HepG2 (cell line): Measurements from ENCODE around the gene AKAP12. TPM values are rescaled to one million over a fixed set of nuclear protein-coding genes. Genes with fewer than 3 reads are reported as not detected.

Experiments used
- ADNP ChIP-seq: sonication (generic); formaldehyde crosslinking; IDR thresholded peaks from 2 replicates; pipeline ENCODE4 v1.4.0; 2020; ENCODE audit warnings: missing genetic modification reagents
- ARHGAP35 ChIP-seq: sonication (generic); formaldehyde crosslinking; IDR thresholded peaks from 2 replicates; pipeline ENCODE4 v1.9.0; 2022; ENCODE audit warnings: mild to moderate bottlenecking, inconsistent platforms, moderate library complexity, missing genetic modification reagents, borderline replicate concordance
- FLYWCH1 ChIP-seq: sonication (generic); formaldehyde crosslinking; IDR thresholded peaks from 2 replicates; pipeline ENCODE4 v1.8.1; 2023; ENCODE audit warnings: mild to moderate bottlenecking, missing genetic modification reagents
- PHF20 ChIP-seq: sonication (generic); formaldehyde crosslinking; IDR thresholded peaks from 2 replicates; pipeline ENCODE4 v1.5.0; 2020; ENCODE audit warnings: mild to moderate bottlenecking, missing genetic modification reagents
- ZNF234 ChIP-seq: sonication (generic); formaldehyde crosslinking; conservative IDR thresholded peaks from 2 replicates; pipeline ENCODE4 v1.5.1; 2020; ENCODE audit warnings: mild to moderate bottlenecking, missing genetic modification reagents
- ZNF562 ChIP-seq: sonication (generic); formaldehyde crosslinking; IDR thresholded peaks from 2 replicates; pipeline ENCODE4 v1.8.0; 2022; ENCODE audit warnings: missing genetic modification reagents, borderline replicate concordance
- ZNF879 ChIP-seq: sonication (generic); formaldehyde crosslinking; IDR thresholded peaks from 2 replicates; pipeline ENCODE4 v1.8.1; 2023; ENCODE audit warnings: missing genetic modification reagents
- polyA plus RNA-seq, 8 experiments: library from polyadenylated mRNA; depleted of rRNA in 3 of 8; stranded (reverse) in 7 of 8; unstranded in 1 of 8; fragments of >200 nt; fragmentation: Illumina TruSeq in 4 of 8; extraction: Trizol in 4 of 8; gene quantifications; 2 replicates each; pipeline versions ENCODE4 v1.2.1 to v1.2.3, GENCODE V29; 2011 to 2016; ENCODE audit warnings: low read depth in 4 of 8, missing spikeins in 1 of 8, mixed read lengths in 1 of 8; ENCODE audit not compliant: insufficient read depth in 1 of 8
- total RNA-seq, 5 experiments: library from RNA; depleted of rRNA; stranded (reverse); fragments of >200 nt; fragmentation: Illumina TruSeq; extraction: Trizol; gene quantifications; 2 replicates each; pipeline ENCODE4 v1.2.3, GENCODE V29; 2016; ENCODE audit warnings: low read depth in 1 of 5
- TF ChIP-seq, protein P1 (sequence below): sonication (generic); formaldehyde crosslinking; IDR thresholded peaks from one replicate; pipeline ENCODE4 v1.5.1; 2020; ENCODE audit warnings: mild to moderate bottlenecking, missing genetic modification reagents; ENCODE audit errors: not compliant biosample characterization
- TF ChIP-seq, protein P2 (sequence below): sonication (generic); formaldehyde crosslinking; IDR thresholded peaks from 2 replicates; pipeline ENCODE4 v1.4.0; 2020; ENCODE audit warnings: missing genetic modification reagents
- TF ChIP-seq, protein P3 (sequence below): sonication (generic); formaldehyde crosslinking; IDR thresholded peaks from 2 replicates; pipeline ENCODE4 v1.4.0; 2020; ENCODE audit warnings: missing genetic modification reagents

Gene AKAP12
- total and polyA plus RNA-seq, 2 of the 13 experiments (the other 11 are each of a cell fraction or from before 2014, with no cell fraction given): 10.6 to 19.0 TPM

DNA sequence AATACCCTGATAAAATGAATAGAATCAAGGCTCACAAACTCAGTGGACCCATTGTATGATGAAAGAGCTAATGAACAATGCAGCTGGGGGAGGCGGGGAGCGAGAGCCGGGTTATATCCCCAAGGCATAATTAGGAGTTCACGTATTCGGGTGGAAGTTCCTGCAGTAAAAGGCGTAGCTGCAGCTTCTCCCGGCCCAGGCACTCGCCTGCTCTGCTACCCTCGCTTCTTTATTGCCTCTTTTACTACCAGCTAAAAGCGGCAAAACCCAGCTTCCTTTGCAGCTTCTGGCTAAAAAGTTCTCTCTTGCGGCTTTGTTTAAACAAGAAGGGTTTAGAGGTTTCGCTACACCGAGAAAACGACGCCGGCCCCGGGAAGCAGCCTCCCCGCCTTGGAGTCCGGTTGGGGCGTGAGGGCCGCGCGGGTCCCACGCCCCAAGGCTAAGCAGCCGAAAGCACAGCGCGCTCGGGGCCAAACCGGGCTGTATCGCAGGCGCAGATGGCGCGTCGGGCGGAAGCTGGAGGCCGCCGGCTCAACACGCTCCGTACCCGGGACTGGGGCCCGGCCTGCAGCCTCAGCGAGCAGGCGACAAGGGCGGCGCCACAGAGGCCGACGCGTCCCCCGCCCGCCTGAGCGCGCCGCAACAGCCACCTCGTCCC is 150.0 kb downstream of the AKAP12 start (continued):
- TF ChIP-seq, protein P1, sequence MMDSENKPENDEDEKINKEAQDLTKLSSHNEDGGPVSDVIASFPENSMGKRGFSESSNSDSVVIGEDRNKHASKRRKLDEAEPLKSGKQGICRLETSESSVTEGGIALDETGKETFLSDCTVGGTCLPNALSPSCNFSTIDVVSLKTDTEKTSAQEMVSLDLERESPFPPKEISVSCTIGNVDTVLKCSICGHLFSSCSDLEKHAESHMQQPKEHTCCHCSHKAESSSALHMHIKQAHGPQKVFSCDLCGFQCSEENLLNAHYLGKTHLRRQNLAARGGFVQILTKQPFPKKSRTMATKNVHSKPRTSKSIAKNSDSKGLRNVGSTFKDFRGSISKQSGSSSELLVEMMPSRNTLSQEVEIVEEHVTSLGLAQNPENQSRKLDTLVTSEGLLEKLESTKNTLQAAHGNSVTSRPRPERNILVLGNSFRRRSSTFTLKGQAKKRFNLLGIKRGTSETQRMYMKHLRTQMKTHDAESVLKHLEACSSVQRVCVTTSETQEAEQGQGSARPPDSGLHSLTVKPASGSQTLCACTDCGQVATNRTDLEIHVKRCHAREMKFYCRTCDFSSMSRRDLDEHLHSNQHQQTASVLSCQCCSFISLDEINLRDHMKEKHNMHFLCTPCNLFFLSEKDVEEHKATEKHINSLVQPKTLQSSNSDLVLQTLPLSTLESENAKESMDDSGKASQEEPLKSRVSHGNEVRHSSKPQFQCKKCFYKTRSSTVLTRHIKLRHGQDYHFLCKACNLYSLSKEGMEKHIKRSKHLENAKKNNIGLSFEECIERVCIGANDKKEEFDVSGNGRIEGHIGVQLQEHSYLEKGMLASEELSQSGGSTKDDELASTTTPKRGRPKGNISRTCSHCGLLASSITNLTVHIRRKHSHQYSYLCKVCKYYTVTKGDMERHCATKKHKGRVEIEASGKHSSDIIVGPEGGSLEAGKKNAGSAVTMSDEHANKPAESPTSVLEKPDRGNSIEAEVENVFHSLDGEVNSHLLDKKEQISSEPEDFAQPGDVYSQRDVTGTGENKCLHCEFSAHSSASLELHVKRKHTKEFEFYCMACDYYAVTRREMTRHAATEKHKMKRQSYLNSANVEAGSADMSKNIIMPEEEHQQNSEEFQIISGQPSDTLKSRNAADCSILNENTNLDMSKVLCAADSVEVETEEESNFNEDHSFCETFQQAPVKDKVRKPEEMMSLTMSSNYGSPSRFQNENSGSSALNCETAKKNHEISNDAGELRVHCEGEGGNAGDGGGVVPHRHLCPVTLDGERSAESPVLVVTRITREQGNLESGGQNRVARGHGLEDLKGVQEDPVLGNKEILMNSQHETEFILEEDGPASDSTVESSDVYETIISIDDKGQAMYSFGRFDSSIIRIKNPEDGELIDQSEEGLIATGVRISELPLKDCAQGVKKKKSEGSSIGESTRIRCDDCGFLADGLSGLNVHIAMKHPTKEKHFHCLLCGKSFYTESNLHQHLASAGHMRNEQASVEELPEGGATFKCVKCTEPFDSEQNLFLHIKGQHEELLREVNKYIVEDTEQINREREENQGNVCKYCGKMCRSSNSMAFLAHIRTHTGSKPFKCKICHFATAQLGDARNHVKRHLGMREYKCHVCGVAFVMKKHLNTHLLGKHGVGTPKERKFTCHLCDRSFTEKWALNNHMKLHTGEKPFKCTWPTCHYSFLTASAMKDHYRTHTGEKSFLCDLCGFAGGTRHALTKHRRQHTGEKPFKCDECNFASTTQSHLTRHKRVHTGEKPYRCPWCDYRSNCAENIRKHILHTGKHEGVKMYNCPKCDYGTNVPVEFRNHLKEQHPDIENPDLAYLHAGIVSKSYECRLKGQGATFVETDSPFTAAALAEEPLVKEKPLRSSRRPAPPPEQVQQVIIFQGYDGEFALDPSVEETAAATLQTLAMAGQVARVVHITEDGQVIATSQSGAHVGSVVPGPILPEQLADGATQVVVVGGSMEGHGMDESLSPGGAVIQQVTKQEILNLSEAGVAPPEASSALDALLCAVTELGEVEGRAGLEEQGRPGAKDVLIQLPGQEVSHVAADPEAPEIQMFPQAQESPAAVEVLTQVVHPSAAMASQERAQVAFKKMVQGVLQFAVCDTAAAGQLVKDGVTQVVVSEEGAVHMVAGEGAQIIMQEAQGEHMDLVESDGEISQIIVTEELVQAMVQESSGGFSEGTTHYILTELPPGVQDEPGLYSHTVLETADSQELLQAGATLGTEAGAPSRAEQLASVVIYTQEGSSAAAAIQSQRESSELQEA (CRISPR knock-in tag): peak; percentile 90
- TF ChIP-seq PHF20 (CRISPR knock-in tag): peak; percentile 66; the same call in 1 of the 2 replicates
- peak; percentile 85 for TF ChIP-seq ZNF234
- peak; percentile 33; the same call in 1 of the 2 replicates for TF ChIP-seq ARHGAP35
- 0 out of 2 replicates have a peak, but pooled peaks have one; percentile 75 for TF ChIP-seq FLYWCH1
- TF ChIP-seq ZNF562 (CRISPR knock-in tag): no peak
- TF ChIP-seq, protein P2, sequence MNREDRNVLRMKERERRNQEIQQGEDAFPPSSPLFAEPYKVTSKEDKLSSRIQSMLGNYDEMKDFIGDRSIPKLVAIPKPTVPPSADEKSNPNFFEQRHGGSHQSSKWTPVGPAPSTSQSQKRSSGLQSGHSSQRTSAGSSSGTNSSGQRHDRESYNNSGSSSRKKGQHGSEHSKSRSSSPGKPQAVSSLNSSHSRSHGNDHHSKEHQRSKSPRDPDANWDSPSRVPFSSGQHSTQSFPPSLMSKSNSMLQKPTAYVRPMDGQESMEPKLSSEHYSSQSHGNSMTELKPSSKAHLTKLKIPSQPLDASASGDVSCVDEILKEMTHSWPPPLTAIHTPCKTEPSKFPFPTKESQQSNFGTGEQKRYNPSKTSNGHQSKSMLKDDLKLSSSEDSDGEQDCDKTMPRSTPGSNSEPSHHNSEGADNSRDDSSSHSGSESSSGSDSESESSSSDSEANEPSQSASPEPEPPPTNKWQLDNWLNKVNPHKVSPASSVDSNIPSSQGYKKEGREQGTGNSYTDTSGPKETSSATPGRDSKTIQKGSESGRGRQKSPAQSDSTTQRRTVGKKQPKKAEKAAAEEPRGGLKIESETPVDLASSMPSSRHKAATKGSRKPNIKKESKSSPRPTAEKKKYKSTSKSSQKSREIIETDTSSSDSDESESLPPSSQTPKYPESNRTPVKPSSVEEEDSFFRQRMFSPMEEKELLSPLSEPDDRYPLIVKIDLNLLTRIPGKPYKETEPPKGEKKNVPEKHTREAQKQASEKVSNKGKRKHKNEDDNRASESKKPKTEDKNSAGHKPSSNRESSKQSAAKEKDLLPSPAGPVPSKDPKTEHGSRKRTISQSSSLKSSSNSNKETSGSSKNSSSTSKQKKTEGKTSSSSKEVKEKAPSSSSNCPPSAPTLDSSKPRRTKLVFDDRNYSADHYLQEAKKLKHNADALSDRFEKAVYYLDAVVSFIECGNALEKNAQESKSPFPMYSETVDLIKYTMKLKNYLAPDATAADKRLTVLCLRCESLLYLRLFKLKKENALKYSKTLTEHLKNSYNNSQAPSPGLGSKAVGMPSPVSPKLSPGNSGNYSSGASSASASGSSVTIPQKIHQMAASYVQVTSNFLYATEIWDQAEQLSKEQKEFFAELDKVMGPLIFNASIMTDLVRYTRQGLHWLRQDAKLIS (CRISPR knock-in tag): no peak
- 0 out of 2 replicates have a peak, but pooled peaks have one; percentile 68 for TF ChIP-seq ZNF879 (CRISPR knock-in tag)
- TF ChIP-seq, protein P3, sequence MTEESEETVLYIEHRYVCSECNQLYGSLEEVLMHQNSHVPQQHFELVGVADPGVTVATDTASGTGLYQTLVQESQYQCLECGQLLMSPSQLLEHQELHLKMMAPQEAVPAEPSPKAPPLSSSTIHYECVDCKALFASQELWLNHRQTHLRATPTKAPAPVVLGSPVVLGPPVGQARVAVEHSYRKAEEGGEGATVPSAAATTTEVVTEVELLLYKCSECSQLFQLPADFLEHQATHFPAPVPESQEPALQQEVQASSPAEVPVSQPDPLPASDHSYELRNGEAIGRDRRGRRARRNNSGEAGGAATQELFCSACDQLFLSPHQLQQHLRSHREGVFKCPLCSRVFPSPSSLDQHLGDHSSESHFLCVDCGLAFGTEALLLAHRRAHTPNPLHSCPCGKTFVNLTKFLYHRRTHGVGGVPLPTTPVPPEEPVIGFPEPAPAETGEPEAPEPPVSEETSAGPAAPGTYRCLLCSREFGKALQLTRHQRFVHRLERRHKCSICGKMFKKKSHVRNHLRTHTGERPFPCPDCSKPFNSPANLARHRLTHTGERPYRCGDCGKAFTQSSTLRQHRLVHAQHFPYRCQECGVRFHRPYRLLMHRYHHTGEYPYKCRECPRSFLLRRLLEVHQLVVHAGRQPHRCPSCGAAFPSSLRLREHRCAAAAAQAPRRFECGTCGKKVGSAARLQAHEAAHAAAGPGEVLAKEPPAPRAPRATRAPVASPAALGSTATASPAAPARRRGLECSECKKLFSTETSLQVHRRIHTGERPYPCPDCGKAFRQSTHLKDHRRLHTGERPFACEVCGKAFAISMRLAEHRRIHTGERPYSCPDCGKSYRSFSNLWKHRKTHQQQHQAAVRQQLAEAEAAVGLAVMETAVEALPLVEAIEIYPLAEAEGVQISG (CRISPR knock-in tag): peak; percentile 88
- TF ChIP-seq ADNP (CRISPR knock-in tag): no peak
